Skin of body (tissue), 2 donors: Measurements from ENCODE around the gene ATXN2L. TPM values are rescaled to one million over a fixed set of nuclear protein-coding genes. Genes with fewer than 3 reads are reported as not detected.
"Not testable (repeated sequence)": the region's sequence is repeated elsewhere in the genome, so short reads cannot be mapped to it uniquely, and the experiment has no call there.

Source experiments
- DNase-seq: peaks from one replicate; lab custom pipeline; 2025; lab: John Stamatoyannopoulos, UW
- total RNA-seq: library from RNA; depleted of rRNA; stranded (reverse); fragments of >200 nt; gene quantifications from one replicate; pipeline ENCODE4 v1.2.3, GENCODE V29; 2014

ATXN2L gene
- total RNA-seq, 1 donor from 2014 or later: 48.2 TPM

GRCh38 chr16:28872952-28873351 is 50.2 kb downstream of the ATXN2L start:
- DNase-seq: no peak

GRCh38 chr16:28873543-28874201 is 50.9 kb downstream of the ATXN2L start:
- DNase-seq: no peak

DNA sequence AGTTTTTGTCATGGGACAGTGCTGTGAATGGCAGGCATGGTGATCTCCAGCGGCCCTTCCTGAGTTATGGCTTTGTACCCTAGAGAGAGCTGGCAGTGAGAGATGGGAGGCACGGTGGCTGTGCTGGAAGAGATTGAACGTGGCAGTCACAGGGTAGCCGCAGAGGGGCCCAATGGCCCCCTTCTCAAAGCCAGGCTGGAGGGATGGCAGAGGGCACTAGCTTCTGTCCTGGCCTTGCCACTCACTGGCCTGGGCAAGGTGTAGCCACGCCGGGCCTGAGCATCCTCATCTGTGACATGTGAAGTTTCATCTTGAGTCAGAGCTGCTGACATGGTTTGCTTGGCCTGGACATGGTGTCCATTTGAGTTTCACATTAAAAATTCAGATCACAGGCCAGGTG is 51.6 kb downstream of the ATXN2L start:
- no peak for DNase-seq

DNA sequence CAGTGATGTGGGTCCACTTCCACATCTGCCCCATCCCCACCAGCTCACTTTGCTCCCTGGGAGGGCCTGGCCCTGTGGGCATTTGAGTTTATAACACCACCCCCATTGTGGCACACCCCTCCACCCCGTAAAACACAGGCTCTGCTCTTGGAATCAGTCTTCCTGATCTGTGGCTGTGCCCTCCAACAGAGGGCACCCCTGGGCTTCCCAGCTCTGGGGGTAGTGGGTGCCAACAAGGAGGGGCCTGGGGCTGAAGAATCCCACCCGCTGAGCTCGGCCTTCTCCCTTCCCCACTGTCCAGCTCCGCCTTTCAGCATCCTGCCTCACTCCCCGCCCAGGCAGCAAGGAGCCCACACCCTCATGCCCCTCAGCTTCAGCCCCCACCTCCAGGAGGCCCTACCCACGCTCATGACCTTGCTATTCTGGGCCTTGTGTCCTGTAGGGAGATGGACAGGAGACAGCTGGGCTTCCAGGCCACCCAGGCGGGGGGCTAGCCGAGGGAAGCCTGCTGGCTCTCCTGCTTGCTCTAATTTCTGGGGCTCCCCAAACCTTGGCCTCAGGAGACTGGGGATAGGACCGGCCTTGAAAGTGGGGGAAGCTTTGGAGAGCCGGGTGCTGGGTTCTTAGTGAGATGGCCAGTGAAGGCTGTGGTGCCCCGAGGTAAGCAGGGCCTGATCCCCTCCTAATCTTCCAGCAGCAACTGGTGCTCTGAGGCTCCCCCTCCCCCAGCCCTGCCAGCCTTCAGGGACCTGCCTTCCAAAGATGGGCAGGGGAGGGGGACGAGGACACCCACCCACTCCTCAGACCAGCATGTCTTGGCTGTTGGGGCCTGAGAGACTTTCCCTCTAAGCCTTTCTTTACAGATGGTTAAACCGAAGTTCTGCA is 52.6 kb downstream of the ATXN2L start:
- DNase-seq: no peak

GRCh38 chr16:28876019-28876659 is 53.3 kb downstream of the ATXN2L start:
- no peak for DNase-seq

- no peak for DNase-seq
Measured at GRCh38 chr16:28876973-28877654, 54.3 kb downstream of the ATXN2L start.

DNA sequence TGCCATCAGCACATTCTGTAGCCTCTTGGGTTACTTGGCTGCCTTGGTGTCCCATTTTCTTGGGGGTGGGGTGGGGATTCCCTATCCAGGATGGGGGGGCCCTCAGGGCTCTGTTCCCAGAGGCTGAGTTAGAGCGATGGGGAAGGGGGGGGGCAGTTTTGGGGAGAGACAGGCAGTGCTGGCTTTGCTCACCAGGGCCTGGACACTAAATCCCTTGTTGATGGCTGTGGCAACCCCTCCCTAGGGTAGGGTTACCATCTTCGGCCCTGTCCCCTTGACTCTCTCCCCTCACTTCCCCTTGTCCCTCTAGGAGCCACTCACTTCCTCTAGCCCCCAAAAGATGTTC is 54.8 kb downstream of the ATXN2L start:
- DNase-seq: no peak

- no peak for DNase-seq
Measured at GRCh38 chr16:28878083-28878926, 55.5 kb downstream of the ATXN2L start, which contains the start of gene ATP2A1. ATP2A1 (plus strand) TSS chr16:28878488; CDS start chr16:28878672, 184 bp downstream.

DNA sequence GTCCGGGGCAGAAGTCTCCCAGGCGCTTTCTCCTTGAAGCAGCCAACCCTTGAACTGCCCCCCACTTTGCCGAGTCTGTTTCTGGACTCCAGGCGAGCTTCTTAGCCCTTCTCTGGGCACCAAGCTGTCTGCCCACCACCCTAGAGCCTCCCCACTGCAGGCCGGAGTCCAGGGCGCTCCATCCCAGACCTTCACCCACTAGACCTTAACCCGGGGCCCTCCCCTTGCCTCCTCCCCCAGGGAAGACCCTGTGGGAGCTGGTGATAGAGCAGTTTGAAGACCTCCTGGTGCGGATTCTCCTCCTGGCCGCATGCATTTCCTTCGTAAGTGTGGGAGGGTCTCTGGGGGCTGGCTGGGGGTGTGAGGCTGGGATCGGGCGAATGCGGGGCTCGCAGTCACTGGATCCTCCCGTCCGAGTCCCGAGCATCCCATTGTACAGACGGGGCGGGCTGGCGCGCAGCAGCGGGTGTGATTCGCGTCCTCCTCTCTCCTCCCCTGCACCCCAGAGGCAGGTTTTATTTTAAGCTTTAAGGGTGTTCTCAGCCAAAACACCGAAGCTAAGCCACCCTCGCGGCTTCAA is 56.6 kb downstream of the ATXN2L start:
- DNase-seq: no peak

GRCh38 chr16:28879841-28880588 is 57.2 kb downstream of the ATXN2L start:
- peak; percentile 69 for DNase-seq

DNA sequence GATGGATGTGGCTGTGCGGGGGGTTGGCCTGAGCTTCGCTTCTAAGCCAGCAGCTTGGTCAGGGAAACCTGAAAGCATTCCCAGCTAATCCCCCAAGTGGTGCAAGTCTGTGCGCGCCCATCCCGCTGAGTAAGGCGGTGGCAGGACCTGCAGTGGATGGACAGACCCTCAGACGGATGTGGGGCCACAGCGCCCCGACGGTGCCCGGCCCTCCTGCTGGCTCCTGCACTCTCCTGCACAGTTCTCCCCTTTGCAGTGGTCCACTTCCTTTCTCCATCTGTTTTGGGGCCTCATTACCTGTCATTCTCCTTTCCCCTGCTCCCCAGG is 57.8 kb downstream of the ATXN2L start:
- no peak for DNase-seq

DNA sequence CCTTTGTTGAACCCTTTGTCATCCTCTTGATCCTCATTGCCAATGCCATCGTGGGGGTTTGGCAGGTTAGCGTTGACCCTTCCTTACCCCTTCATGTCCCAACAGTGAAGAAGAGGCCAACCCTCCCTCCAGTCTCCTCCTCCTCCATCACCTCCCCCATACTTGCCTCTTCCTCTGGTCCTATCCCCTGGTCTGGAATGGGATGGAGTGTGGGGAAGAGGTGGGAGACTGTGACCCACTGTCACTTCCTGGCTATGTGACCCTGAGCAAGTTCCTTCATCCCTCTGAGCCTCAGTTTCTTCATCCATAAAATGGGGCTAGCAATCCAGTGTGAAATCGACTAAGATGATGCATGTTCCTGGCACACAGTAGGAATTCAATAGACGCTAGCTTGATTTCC is 58.2 kb downstream of the ATXN2L start:
- DNase-seq: no peak

- not testable (repeated sequence) for DNase-seq
Measured at GRCh38 chr16:28881565-28881964, 58.8 kb downstream of the ATXN2L start.

- no peak for DNase-seq
Measured at GRCh38 chr16:28882551-28883160, 59.9 kb downstream of the ATXN2L start.

GRCh38 chr16:28883221-28883996 is 60.6 kb downstream of the ATXN2L start:
- no peak for DNase-seq

- no peak for DNase-seq
Measured at GRCh38 chr16:28884045-28884444, 61.2 kb downstream of the ATXN2L start.
